Neuronal stem cell (in vitro differentiated cells): ENCODE measurements around the gene RNF13.
A peak's percentile ranks its signal among the peaks of the same experiment; 100 is the strongest.

ENCODE experiments used
- DNase-seq: peaks from one replicate; pipeline ENCODE4 v3.0.0-alpha.2; 2013; ENCODE audit warnings: low spot score
- H2AFZ ChIP-seq: one replicate; pipeline ENCODE4 v1.6.1; 2013; ENCODE audit warnings: mild to moderate bottlenecking, low read length, inconsistent platforms
- H2AK5ac ChIP-seq: 2 replicates; pipeline ENCODE4 v1.6.1; 2013; ENCODE audit warnings: low read depth, mild to moderate bottlenecking, inconsistent platforms, low read length, moderate library complexity, mixed read lengths
- H2BK120ac ChIP-seq: 2 replicates; pipeline ENCODE4 v1.6.1; 2013; ENCODE audit warnings: low read depth, mild to moderate bottlenecking, inconsistent platforms, low read length, moderate library complexity, mixed read lengths
- H2BK12ac ChIP-seq: one replicate; pipeline ENCODE4 v1.6.1; 2013; ENCODE audit warnings: low read length, inconsistent platforms
- H2BK15ac ChIP-seq: 2 replicates; pipeline ENCODE4 v1.6.1; 2013; ENCODE audit warnings: mild to moderate bottlenecking, low read length, inconsistent platforms, mixed read lengths
- H2BK5ac ChIP-seq: one replicate; pipeline ENCODE4 v1.6.1; 2013; ENCODE audit warnings: inconsistent platforms, mild to moderate bottlenecking, low read length, moderate library complexity
- H3K14ac ChIP-seq: one replicate; pipeline ENCODE4 v1.6.1; 2013; ENCODE audit warnings: low read length, inconsistent platforms
- H3K18ac ChIP-seq: 2 replicates; pipeline ENCODE4 v1.6.1; 2013; ENCODE audit warnings: low read length, inconsistent platforms
- H3K23ac ChIP-seq: 2 replicates; pipeline ENCODE4 v1.6.1; 2013; ENCODE audit warnings: low read depth, mild to moderate bottlenecking, mixed read lengths, low read length, inconsistent platforms; ENCODE audit not compliant: poor library complexity
- H3K27ac ChIP-seq: replicated peaks from 3 replicates; pipeline ENCODE4 v1.5.1; 2013; ENCODE audit warnings: low read length, inconsistent platforms
- H3K27me3 ChIP-seq, 3 experiments: 2 replicates each; pipeline ENCODE4 v1.6.1; 2013; ENCODE audit warnings: low read length in 3 of 3, mild to moderate bottlenecking in 2 of 3, inconsistent platforms in 1 of 3, low read depth in 1 of 3, mixed read lengths in 1 of 3, moderate library complexity in 1 of 3; ENCODE audit not compliant: control insufficient read depth in 3 of 3, insufficient read depth in 3 of 3
- H3K36me3 ChIP-seq, 2 donors: replicated peaks in 1 of 2; 2 replicates each; pipeline ENCODE4 v1.6.1; 2013; ENCODE audit warnings: low read length in 2 of 2; ENCODE audit not compliant: control insufficient read depth in 2 of 2, insufficient read depth in 2 of 2
- H3K4ac ChIP-seq: 2 replicates; pipeline ENCODE4 v1.6.1; 2013; ENCODE audit warnings: inconsistent platforms, mild to moderate bottlenecking, low read length, moderate library complexity
- H3K4me1 ChIP-seq, 2 donors: 1 replicate in 1 of 2; 2 replicates in 1 of 2; pipeline ENCODE4 v1.6.1; 2013; ENCODE audit warnings: low read length in 2 of 2, low read depth in 1 of 2; ENCODE audit not compliant: control insufficient read depth in 2 of 2, insufficient read depth in 1 of 2
- H3K4me2 ChIP-seq: one replicate; pipeline ENCODE4 v1.6.1; 2013; ENCODE audit warnings: mild to moderate bottlenecking, low read length, inconsistent platforms; ENCODE audit not compliant: insufficient read depth, poor library complexity, severe bottlenecking
- H3K4me3 ChIP-seq, 2 donors: 2 replicates each; pipeline ENCODE4 v1.5.1; 2013; ENCODE audit warnings: low read length in 2 of 2, mild to moderate bottlenecking in 2 of 2, inconsistent platforms in 1 of 2, moderate library complexity in 1 of 2
- H3K79me1 ChIP-seq: one replicate; pipeline ENCODE4 v1.6.1; 2013; ENCODE audit warnings: low read depth, mild to moderate bottlenecking, inconsistent platforms, low read length, moderate library complexity
- H3K9ac ChIP-seq: one replicate; pipeline ENCODE4 v1.6.1; 2013; ENCODE audit warnings: mild to moderate bottlenecking, low read depth, low read length, inconsistent platforms; ENCODE audit not compliant: poor library complexity
- H3K9me3 ChIP-seq, 2 donors: replicated peaks in 1 of 2; 2 replicates each; pipeline versions ENCODE3 to v1.6.1; 2013; ENCODE audit warnings: low read length in 2 of 2, mild to moderate bottlenecking in 2 of 2, inconsistent platforms in 1 of 2, low read depth in 1 of 2, mixed read lengths in 1 of 2, moderate library complexity in 1 of 2; ENCODE audit not compliant: control insufficient read depth in 2 of 2, insufficient read depth in 1 of 2
- H4K8ac ChIP-seq: one replicate; pipeline ENCODE4 v1.6.1; 2013; ENCODE audit warnings: low read depth, mild to moderate bottlenecking, inconsistent platforms, low read length, moderate library complexity
- H4K91ac ChIP-seq: one replicate; pipeline ENCODE4 v1.6.1; 2013; ENCODE audit warnings: low read length, low read depth, mild to moderate bottlenecking, inconsistent platforms; ENCODE audit not compliant: poor library complexity
- WGBS, 2 donors: extraction: QIAGEN DNeasy Blood & Tissue Kit; methylation state at CpG; one replicate each; pipeline ENCODE4 v1.1.7; 2013; ENCODE audit warnings: missing lambda C conversion rate in 2 of 2, mixed read lengths in 1 of 2; ENCODE audit not compliant: insufficient read length in 2 of 2, insufficient replicate concordance in 1 of 2; ENCODE audit errors: extremely low coverage in 2 of 2; 5-methylcytosine and 5-hydroxymethylcytosine counted together

Gene RNF13

DNA sequence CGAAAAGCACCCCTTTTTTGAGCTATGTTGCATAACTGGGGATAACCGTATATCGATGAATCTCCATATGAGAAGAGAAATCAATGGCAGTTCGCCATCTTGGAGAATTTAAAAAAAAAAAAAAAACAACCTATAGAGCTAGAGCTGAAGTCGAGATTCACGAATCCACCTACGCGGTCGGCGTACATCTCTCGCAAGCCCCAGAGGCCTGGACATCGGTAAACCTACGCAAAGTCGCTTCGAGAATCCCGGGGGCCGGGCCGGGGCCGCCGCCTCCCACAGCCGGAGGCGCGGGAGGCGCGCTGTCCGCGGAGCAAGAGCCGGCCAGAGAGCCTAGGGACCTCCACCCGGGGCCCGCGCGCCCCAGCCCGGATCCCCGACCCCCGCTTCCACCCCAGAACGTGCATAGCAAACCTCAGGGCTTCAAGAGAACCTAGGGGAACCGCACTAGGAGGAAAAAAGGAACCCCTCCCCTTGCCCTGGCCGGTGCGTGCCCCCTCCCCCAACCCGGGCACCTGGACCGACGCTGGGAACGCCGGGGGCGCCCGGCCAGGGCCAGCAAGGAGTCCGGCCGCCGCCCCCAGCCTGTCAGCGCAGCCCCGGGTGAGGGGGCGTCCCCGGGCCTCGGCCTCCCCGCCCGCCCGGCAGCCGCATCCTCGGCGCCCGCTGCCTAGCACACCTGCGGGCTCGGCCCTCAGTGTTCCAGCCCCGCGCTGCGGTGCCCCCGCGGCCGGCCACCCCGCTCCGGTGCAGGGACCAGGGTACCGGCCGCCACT, 157.1 kb downstream of the RNF13 start:
- peak overlapping the region; percentile 82 for H4K8ac ChIP-seq
- no peak overlapping the region for H4K91ac ChIP-seq
- no CpG with 5 or more reads among the region's 73 CpGs for WGBS, 2 donors
- H3K9ac ChIP-seq, result peak overlapping the region; percentile 100
- peak overlapping the region; percentile 100 for H3K4ac ChIP-seq
- peaks cover 7% of the 10 kb centered on the region for H3K79me1 ChIP-seq
- peak overlapping the region; percentile 91 for H2BK120ac ChIP-seq
- peak overlapping the region; percentile 99 for H2BK5ac ChIP-seq
- H2AK5ac ChIP-seq, result peak overlapping the region; percentile 100
- H3K27ac ChIP-seq, result peak overlapping the region; percentile 99
- peaks cover 2 to 16% of the 10 kb centered on the region in 2 donors for H3K4me1 ChIP-seq
- H2BK12ac ChIP-seq, result no peak overlapping the region
- no peaks in the 10 kb centered on the region for H3K9me3 ChIP-seq
- peak overlapping the region; percentile 97 for H2BK15ac ChIP-seq
- peak overlapping the region; percentile 73 for H3K4me2 ChIP-seq
- H3K14ac ChIP-seq, result peak overlapping the region; percentile 99
- peak overlapping the region; percentile 99 for H3K23ac ChIP-seq
- peak overlapping the region; percentile 61 to 90 for H3K4me3 ChIP-seq
- peak; percentile 80 for DNase-seq
- peaks cover 10 to 31% of the 10 kb centered on the region in 2 donors for H3K36me3 ChIP-seq
- peak overlapping the region; percentile 91 for H2AFZ ChIP-seq
- no peaks in the 10 kb centered on the region for H3K27me3 ChIP-seq
- peak overlapping the region; percentile 100 for H3K18ac ChIP-seq

DNA sequence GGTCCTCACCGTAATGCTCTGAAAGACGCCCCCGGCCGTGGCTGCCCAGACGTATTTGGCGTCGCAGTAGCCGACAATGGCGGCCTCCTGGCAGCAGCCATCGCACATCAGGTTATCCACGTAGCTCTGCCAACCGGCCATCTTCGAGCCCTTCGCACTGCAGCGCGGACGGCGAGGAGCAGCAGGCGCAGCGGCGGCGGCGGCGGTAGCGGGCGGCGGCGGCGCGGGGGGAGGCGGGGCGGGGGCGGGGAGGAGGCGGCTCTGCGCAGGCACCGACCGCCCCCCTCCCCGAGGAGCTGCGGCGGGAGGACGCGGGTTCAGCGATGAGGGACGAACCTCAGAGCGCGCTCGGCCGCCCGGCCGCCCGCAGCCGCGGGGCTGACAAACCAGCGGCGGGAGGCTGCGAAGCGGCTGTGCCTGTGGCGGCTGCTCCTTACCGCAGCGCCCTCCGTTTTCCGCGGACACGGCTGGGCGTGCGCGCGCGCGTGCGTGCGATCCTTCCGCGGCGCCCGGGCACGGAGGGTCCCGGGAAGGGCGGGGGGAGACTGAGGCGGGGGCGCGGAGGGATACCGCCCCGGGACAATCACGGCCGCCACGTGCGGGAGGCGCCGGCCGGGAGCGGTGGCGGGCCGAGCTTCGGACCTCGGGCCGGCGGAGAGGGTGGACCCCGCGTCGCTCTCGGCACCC, 157.8 kb downstream of the RNF13 start, which contains the start of gene PFN2:
Gene PFN2 (minus strand): TSS at position 180 of the 687 bp plus-strand sequence. CDS start 39 bp downstream, at position 141.
- Histone ChIP-seq H2AFZ (peak within 1 kb of the TSS; percentile 91), H3K27ac (peak within 1 kb of the TSS; percentile 99), H3K4ac (peak within 1 kb of the TSS; percentile 100), H3K79me1 (peaks cover 7% of the 10 kb centered on the region), H3K4me3 (peak within 1 kb of the TSS; percentile 61 to 90), H2BK5ac (peak within 1 kb of the TSS; percentile 99), H3K18ac (peak within 1 kb of the TSS; percentile 100), H3K9ac (peak within 1 kb of the TSS; percentile 100), H4K91ac (peak within 1 kb of the TSS; percentile 89), H2BK15ac (peak within 1 kb of the TSS; percentile 97), H3K4me1 (peaks cover 2 to 14% of the 10 kb centered on the region in 2 donors), H3K36me3 (peaks cover 5 to 24% of the 10 kb centered on the region in 2 donors), H3K14ac (peak within 1 kb of the TSS; percentile 99), H4K8ac (peak within 1 kb of the TSS; percentile 82), H3K9me3 (no peaks in the 10 kb centered on the region), H2BK12ac (no peak within 1 kb of the TSS), H3K27me3 (no peaks in the 10 kb centered on the region), H3K4me2 (peak within 1 kb of the TSS; percentile 73), H2BK120ac (peak within 1 kb of the TSS; percentile 91), H2AK5ac (peak within 1 kb of the TSS; percentile 100), H3K23ac (peak within 1 kb of the TSS; percentile 99)
- WGBS, 2 donors, result no CpG with 5 or more reads among the region's 102 CpGs
- peak; percentile 88 for DNase-seq

DNA sequence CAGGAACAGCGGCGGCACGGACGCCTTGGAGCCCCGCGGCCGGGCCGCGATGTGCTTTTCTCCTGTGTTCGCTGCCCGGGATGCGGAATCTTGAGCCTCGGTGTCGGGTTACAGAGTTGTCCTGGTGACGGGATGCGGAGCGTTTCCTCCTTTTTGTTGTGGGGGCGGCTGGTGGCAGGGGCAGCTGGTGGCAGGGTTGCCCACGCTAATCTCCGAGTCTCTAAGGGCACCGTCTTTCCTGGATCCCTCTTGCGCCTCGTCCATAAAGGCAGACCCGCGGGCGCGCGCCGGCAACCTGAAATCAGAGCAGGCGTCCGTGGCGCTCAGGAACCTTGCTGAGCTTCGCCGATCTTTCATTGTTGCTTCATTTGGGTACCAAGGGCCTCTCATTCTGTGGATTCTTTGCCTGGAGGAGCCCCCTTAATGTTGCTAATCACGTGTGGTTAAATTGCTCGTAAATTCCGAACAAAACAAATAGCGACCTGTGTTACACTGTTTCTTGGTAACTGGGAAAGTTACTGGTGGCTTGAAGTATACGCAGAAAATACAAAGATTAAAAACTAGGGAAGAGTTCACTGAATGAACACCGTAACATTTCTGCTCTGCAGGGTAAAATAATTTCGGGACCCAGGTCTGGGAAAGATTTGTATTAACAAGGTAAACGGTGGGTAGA, 158.5 kb downstream of the RNF13 start:
- H3K4me2 ChIP-seq, result peak overlapping the region; percentile 60
- H2BK120ac ChIP-seq, result peak overlapping the region; percentile 81
- no peak overlapping the region for H4K8ac ChIP-seq
- H3K4ac ChIP-seq, result no peak overlapping the region
- peak overlapping the region; percentile 99 for H3K18ac ChIP-seq
- peaks cover 0 to 17% of the 10 kb centered on the region in 2 donors for H3K36me3 ChIP-seq
- H3K9ac ChIP-seq, result peak overlapping the region; percentile 94
- peak overlapping the region; percentile 99 for H3K27ac ChIP-seq
- H2AFZ ChIP-seq, result peak overlapping the region; percentile 91
- peak overlapping the region; percentile 88 for H2AK5ac ChIP-seq
- no peaks in the 10 kb centered on the region for H3K9me3 ChIP-seq
- no peak overlapping the region for H2BK12ac ChIP-seq
- H3K79me1 ChIP-seq, result peaks cover 4% of the 10 kb centered on the region
- peak overlapping the region; percentile 99 for H3K23ac ChIP-seq
- no peak for DNase-seq
- peak overlapping the region; percentile 89 for H4K91ac ChIP-seq
- peak overlapping the region; percentile 99 for H2BK5ac ChIP-seq
- no peaks in the 10 kb centered on the region for H3K27me3 ChIP-seq
- peak overlapping the region; percentile 61 to 90 for H3K4me3 ChIP-seq
- H3K14ac ChIP-seq, result no peak overlapping the region
- H2BK15ac ChIP-seq, result peak overlapping the region; percentile 85
- H3K4me1 ChIP-seq, result peaks cover 0 to 9% of the 10 kb centered on the region in 2 donors
- no CpG with 5 or more reads among the region's 42 CpGs for WGBS, 2 donors
